Activated naive CD4-positive, alpha-beta T cell treated with anti-CD3 and anti-CD28 coated beads, Interleukin-2, amount 50 U/mL, for 16 hours (primary cell): ENCODE measurements around the gene ZNF554.
"Not testable (repeated sequence)": the region's sequence is repeated elsewhere in the genome, so short reads cannot be mapped to it uniquely, and the experiment has no call there.

Experiments
- DNase-seq: peaks from one replicate; pipeline ENCODE4 v3.0.0-alpha.2; 2020

The ZNF554 gene

GRCh38 chr19:2872175-2872574 is 52.5 kb downstream of the ZNF554 start:
- DNase-seq: not testable (repeated sequence)

GRCh38 chr19:2877398-2878331 is 58.0 kb downstream of the ZNF554 start:
- no peak for DNase-seq

GRCh38 chr19:2883686-2884439 is 64.2 kb downstream of the ZNF554 start:
- no peak for DNase-seq

GRCh38 chr19:2885736-2886135 is 66.1 kb downstream of the ZNF554 start:
- DNase-seq: no peak
